Stomach (tissue), 9 donors: Measurements from ENCODE around the gene CMIP. TPM values are rescaled to one million over a fixed set of nuclear protein-coding genes. Genes with fewer than 3 reads are reported as not detected.

Source experiments
- DNase-seq, 2 donors: peaks; one replicate each; pipeline versions ENCODE4 v3.0.0 to v3.0.0-alpha.2; 2013 to 2019
- H3K27ac ChIP-seq, 5 donors: fragments of 200-600 bp in 4 of 5; sonication (generic) in 4 of 5; one replicate each; pipeline ENCODE4 v1.5.1; 2013 to 2019; ENCODE audit warnings: mild to moderate bottlenecking in 1 of 5, moderate library complexity in 1 of 5
- H3K27me3 ChIP-seq, 3 donors: fragments of 200-600 bp; sonication (generic); one replicate each; pipeline ENCODE4 v1.5.1; 2017 to 2019; ENCODE audit warnings: mixed run types in 1 of 3
- H3K36me3 ChIP-seq, 4 donors: fragments of 200-600 bp; sonication (generic); 1 replicate in 3 of 4; 2 replicates in 1 of 4; pipeline ENCODE4 v1.5.1; 2016 to 2019
- H3K4me1 ChIP-seq, 4 donors: fragments of 200-600 bp; sonication (generic); one replicate each; pipeline ENCODE4 v1.5.1; 2016 to 2019
- H3K4me3 ChIP-seq, 4 donors: fragments of 200-600 bp; sonication (generic) in 3 of 4; one replicate each; pipeline ENCODE4 v1.5.1; 2016 to 2019; ENCODE audit warnings: mild to moderate bottlenecking in 1 of 4
- H3K9me3 ChIP-seq, 4 donors: fragments of 200-600 bp; sonication (generic); one replicate each; pipeline ENCODE4 v1.5.1; 2016 to 2019
- CTCF ChIP-seq, 7 experiments: fragments of 450-650 bp in 4 of 7; fragments of 200-600 bp in 3 of 7; sonication (generic) in 3 of 7; IDR thresholded peaks; one replicate each; pipeline ENCODE4 v1.5.1; 2016 to 2019; ENCODE audit warnings: antibody characterized with exemption in 7 of 7, control low read depth in 2 of 7, mild to moderate bottlenecking in 1 of 7
- EP300 ChIP-seq: sonication (generic); formaldehyde crosslinking; IDR thresholded peaks from one replicate; pipeline ENCODE4 v1.6.1; 2017; ENCODE audit warnings: antibody characterized with exemption
- POLR2A ChIP-seq, 4 donors: fragments of 450-650 bp; IDR thresholded peaks; one replicate each; pipeline ENCODE4 v1.6.1; 2016; ENCODE audit warnings: antibody characterized with exemption in 4 of 4, control low read depth in 2 of 4, mild to moderate bottlenecking in 1 of 4, moderate library complexity in 1 of 4
- POLR2AphosphoS5 ChIP-seq, 3 donors: sonication (generic); formaldehyde crosslinking; IDR thresholded peaks; one replicate each; pipeline ENCODE4 v1.6.1; 2016; ENCODE audit warnings: antibody characterized with exemption in 3 of 3
- WGBS, 5 donors: extraction: QIAGEN DNeasy Blood & Tissue Kit in 3 of 5; methylation state at CpG; one replicate each; pipeline versions ENCODE4 v1.1.5 to v1.1.7; 2013 to 2018; 5-methylcytosine and 5-hydroxymethylcytosine counted together
- intact Hi-C: fragments of 100-400 bp; cut with DNase I; formaldehyde crosslinking; loops from one replicate; pipeline ENCODE4 v1.15.1; 2023; ENCODE audit warnings: low total_unique reads
- polyA plus RNA-seq, 3 donors: library from polyadenylated mRNA; stranded (reverse); fragments of 200-250 nt; gene quantifications; one replicate each; pipeline ENCODE4 v1.2.3, GENCODE V29; 2013
- total RNA-seq, 5 donors: library from RNA; depleted of rRNA; stranded (reverse); fragments of >200 nt; gene quantifications; one replicate each; pipeline versions ENCODE4 v1.1.0 to v1.2.3, GENCODE V29; 2014 to 2016
- donor health status: healthy with polysubstance abuse.
- donor health status: Bipolar disorder and iron deficiency.
- donor health status: healthy.

Gene CMIP
- total and polyA plus RNA-seq, 8 donors, result 11.1 to 71.0 (median 31.2) TPM

- intact Hi-C loops, result no loop called here
- no peak for DNase-seq
- Histone ChIP-seq H3K27me3 (no peaks in the 10 kb centered on the region), H3K9me3 (no peaks in the 10 kb centered on the region), H3K4me3 (no peak overlapping the region), H3K36me3 (peaks cover 0 to 7% (median 0%) of the 10 kb centered on the region in 4 donors), H3K27ac (peak overlapping the region in 1 of 5 donors; percentile 83), H3K4me1 (peaks cover 31 to 48% (median 41%) of the 10 kb centered on the region in 4 donors)
- TF ChIP-seq CTCF (IDR thresholded peaks at IDR 0.05) (peak in 1 of 7 experiments; percentile 13), EP300 (no peak), POLR2AphosphoS5 (IDR thresholded peaks at IDR 0.05) (no peak), POLR2A (IDR thresholded peaks at IDR 0.05) (no peak)
- WGBS, 5 donors, result 79 to 91% (median 84%) methylated on average over 6 to 8 of the region's 8 CpGs
Measured at GRCh38 chr16:81585785-81586184, 141.2 kb downstream of the CMIP start.

DNA sequence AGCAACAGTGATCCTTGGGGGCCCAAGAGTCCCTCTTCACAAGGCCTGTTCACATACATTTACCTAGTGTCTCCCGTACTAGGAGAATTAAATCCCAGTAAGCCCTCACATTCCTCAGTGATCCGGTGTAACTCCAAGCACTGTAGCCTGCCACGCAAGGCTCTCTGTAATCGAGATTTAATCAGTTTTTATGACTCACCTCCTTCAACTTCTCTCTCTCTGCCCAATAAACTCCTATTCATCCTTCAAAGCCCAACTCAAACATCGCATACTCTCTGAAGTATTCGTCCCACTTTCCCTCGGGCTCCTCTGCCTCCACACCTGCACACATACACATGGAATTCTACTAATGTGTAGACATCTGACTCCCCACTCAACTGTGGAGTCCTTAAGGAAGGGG is 141.8 kb downstream of the CMIP start:
- TF ChIP-seq CTCF (IDR thresholded peaks at IDR 0.05) (no peak), POLR2A (IDR thresholded peaks at IDR 0.05) (no peak), EP300 (no peak), POLR2AphosphoS5 (IDR thresholded peaks at IDR 0.05) (no peak)
- WGBS, 5 donors, result 87 to 90% (median 88%) methylated on average over 7 of the region's 7 CpGs
- Histone ChIP-seq H3K4me3 (no peak overlapping the region), H3K27ac (no peak overlapping the region), H3K4me1 (peaks cover 30 to 45% (median 40%) of the 10 kb centered on the region in 4 donors), H3K27me3 (no peaks in the 10 kb centered on the region), H3K36me3 (peaks cover 0 to 7% (median 0%) of the 10 kb centered on the region in 4 donors), H3K9me3 (no peaks in the 10 kb centered on the region)
- no peak for DNase-seq
- intact Hi-C loops, result no loop called here

DNA sequence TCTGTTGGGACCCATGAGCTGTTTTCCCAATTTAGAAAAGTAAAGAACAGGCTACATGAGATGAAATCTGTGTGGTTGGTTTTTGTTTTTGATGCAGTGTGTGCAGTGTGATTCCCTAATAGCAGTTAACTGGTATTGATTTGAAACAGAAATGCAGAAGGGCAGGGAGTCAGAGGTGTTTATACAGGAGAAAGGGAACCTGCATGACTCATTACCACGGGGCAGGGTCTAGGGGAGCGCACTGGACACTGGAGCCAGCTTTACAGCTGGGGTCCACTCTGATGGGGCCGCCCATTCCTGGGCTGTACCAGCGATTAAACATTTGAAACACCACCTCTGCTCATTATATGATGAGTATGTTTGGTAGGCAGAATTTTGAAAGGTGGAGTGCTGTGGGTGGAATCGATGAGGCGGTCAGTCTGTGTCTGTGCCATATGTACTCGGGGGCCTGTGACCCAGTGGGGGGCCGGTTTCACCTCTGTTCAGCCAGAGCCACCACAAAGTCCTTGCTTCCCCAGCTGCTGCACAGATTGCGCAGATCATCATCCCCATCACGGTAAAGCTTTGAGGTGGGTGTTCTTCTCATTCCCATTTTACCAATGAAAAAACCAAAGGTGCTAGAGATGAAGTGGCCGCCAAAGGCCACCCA is 142.5 kb downstream of the CMIP start:
- peaks cover 24 to 45% (median 37%) of the 10 kb centered on the region in 4 donors for H3K4me1 ChIP-seq
- H3K27me3 ChIP-seq, result no peaks in the 10 kb centered on the region
- WGBS, 5 donors, result 88 to 91% (median 90%) methylated on average over 9 to 11 of the region's 11 CpGs
- intact Hi-C loops, result no loop called here
- H3K36me3 ChIP-seq, result peaks cover 0 to 7% (median 0%) of the 10 kb centered on the region in 4 donors
- DNase-seq, result no peak
- no peaks in the 10 kb centered on the region for H3K9me3 ChIP-seq
- H3K27ac ChIP-seq, result no peak overlapping the region
- no peak overlapping the region for H3K4me3 ChIP-seq
- TF ChIP-seq CTCF (IDR thresholded peaks at IDR 0.05) (no peak), POLR2A (IDR thresholded peaks at IDR 0.05) (no peak), EP300 (no peak), POLR2AphosphoS5 (IDR thresholded peaks at IDR 0.05) (no peak)

DNA sequence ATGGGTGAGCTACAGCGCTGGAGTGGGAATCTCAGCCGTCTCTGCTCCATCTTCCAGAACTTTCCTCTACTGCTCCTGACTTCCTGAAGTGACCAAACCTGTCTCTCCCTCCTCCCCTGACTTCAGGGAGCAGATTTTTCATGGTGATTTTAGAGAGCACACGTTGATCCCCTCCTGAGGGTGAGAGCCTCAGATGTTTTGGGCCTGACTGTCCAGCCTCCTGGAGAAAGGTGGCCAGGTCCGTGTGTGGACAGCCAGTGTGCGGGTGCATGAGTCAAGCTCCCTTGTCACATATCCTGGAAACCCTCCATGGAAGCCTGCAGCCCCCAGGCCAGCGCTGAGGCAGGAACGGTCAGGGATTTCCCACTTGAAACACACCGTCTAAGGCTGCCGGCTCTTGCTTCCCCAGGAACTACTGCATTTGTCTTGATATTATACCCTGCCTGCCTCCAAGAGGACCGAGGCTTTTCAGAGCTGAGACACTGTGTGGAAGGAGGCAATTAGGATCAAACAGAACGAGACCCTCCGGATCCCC is 143.1 kb downstream of the CMIP start:
- H3K9me3 ChIP-seq, result no peaks in the 10 kb centered on the region
- intact Hi-C loops, result no loop called here
- no peaks in the 10 kb centered on the region for H3K27me3 ChIP-seq
- TF ChIP-seq POLR2AphosphoS5 (IDR thresholded peaks at IDR 0.05) (no peak), CTCF (IDR thresholded peaks at IDR 0.05) (no peak), EP300 (no peak), POLR2A (IDR thresholded peaks at IDR 0.05) (no peak)
- peaks cover 0 to 7% (median 0%) of the 10 kb centered on the region in 4 donors for H3K36me3 ChIP-seq
- no peak overlapping the region for H3K4me3 ChIP-seq
- no peak for DNase-seq
- H3K27ac ChIP-seq, result no peak overlapping the region
- H3K4me1 ChIP-seq, result peaks cover 26 to 45% (median 37%) of the 10 kb centered on the region in 4 donors
- 87 to 90% (median 88%) methylated on average over 7 to 12 of the region's 12 CpGs for WGBS, 5 donors
